ENCODE measurements around the gene SH2D4B.

SH2D4B gene

GRCh38 chr10:80649183-80649582, 111.5 kb downstream of the SH2D4B start:
- DNase-seq = peak; percentile 47

GRCh38 chr10:80655898-80656297, 118.2 kb downstream of the SH2D4B start:
- no peak for DNase-seq

DNA sequence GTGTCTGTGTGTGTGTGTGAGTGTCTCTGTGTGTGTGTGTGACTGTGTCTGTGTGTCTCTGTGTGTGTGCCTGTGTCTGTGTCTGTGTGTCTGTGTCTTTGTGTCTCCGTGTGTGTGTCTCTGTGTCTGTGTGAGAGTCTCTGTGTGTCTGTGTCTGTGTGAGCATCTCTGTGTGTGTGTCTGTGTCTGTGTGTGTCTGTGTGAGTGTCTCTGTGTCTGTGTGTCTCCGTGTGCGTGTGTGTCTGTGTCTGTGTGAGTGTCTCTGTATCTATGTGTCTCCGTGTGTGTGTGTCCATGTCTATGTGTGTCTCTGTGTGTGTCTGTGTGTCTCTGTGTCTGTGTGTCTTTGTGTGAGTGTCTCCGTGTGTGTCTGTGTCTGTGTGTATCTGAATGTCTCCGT, 120.4 kb downstream of the SH2D4B start:
- DNase-seq = no peak

- no peak for DNase-seq
Observed at GRCh38 chr10:80659289-80659688, 121.6 kb downstream of the SH2D4B start.

- DNase-seq = no peak
Observed at GRCh38 chr10:80660266-80660665, 122.6 kb downstream of the SH2D4B start.

GRCh38 chr10:80660736-80661135, 123.0 kb downstream of the SH2D4B start:
- DNase-seq = no peak

GRCh38 chr10:80661526-80661925, 123.8 kb downstream of the SH2D4B start:
- DNase-seq = no peak

GRCh38 chr10:80662429-80663261, 124.9 kb downstream of the SH2D4B start:
- peak; percentile 95 for DNase-seq

GRCh38 chr10:80664071-80664680, 126.5 kb downstream of the SH2D4B start:
- DNase-seq = peak; percentile 91

GRCh38 chr10:80669485-80669884, 131.8 kb downstream of the SH2D4B start:
- no peak for DNase-seq

DNA sequence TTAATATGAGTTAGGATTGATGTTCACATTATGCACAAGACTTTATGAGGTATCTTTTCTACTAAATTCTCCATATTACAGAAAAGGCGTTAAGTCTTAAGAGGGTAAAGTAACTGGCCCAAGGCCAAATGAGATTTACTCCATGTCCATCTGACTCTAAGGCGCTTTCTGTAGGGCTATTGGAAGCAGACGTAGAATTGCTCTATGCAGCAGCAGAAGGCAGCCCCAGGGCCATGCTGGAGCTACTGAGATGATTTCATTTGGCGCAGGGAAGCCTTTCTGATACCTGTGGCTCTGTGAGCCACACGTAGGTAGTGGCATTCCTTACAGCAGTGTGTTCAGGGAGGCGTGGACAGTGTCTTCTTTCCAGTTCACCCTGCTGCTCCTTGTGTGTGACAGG, 133.1 kb downstream of the SH2D4B start:
- DNase-seq = no peak

DNA sequence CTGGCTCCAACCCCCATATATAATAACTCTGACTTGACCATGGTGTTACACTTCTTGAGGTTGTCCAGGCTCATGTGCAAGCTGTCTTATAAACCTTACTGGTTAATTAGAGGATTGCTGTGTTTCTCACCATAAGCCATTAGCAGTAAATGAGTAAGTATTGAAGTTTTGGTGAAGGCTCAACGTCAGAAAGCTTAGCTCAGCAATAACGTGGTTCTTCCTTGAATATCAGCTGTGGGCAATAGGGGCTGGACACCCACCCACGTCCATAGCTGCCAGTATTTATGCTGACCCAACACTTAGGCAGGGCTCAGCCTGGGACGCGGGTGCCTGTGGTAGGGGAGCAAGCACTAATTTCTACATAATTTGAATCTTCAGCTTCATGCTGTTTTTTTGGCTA, 134.1 kb downstream of the SH2D4B start:
- no peak for DNase-seq

GRCh38 chr10:80672613-80673012, 134.9 kb downstream of the SH2D4B start:
- no peak for DNase-seq

- no peak for DNase-seq
Observed at GRCh38 chr10:80674809-80675208, 137.1 kb downstream of the SH2D4B start.

DNA sequence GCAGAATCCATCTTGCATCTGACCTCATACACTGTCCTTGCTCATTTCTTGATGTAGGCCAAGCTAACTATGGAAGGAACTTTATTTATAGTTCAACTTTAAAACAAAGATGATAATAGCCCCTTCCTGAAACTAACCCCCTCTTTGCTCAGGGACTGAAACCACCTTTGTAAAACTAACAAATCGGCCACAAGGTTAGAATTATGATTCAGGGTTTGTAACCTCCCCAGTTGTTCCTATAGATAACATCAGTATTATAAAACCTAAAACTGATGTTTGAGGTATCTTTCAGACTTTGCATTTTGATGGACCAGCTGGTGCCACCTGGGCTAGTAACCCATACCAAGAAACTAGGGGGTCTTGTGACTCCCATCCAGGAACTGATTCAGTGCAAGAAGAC, 143.4 kb downstream of the SH2D4B start:
- DNase-seq = no peak

DNA sequence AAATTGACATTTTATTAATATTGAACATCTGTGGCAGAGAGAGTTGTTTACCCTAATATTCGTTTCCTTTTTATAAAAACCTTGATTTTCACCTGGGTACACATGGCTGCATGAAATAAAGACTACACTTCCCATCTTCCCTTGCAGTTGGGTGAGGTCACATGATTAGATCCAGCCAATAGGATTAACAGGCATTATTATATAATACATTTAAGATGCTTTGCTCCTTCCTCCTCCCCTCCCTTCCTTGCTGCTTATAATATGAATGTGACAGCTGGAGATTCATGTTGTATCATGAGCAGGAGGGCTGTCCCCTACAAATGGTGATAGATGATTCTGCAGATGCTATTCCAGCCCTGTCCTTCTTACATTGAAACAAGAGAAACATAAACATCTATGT, 146.6 kb downstream of the SH2D4B start:
- DNase-seq = peak; percentile 80

GRCh38 chr10:80685355-80685754, 147.7 kb downstream of the SH2D4B start:
- no peak for DNase-seq

GRCh38 chr10:80686734-80687475, 149.2 kb downstream of the SH2D4B start:
- no peak for DNase-seq

GRCh38 chr10:80687476-80687789, 149.7 kb downstream of the SH2D4B start:
- no peak for DNase-seq

GRCh38 chr10:80690434-80690833, 152.7 kb downstream of the SH2D4B start:
- DNase-seq = no peak

GRCh38 chr10:80691441-80691840, 153.7 kb downstream of the SH2D4B start:
- DNase-seq = no peak

DNA sequence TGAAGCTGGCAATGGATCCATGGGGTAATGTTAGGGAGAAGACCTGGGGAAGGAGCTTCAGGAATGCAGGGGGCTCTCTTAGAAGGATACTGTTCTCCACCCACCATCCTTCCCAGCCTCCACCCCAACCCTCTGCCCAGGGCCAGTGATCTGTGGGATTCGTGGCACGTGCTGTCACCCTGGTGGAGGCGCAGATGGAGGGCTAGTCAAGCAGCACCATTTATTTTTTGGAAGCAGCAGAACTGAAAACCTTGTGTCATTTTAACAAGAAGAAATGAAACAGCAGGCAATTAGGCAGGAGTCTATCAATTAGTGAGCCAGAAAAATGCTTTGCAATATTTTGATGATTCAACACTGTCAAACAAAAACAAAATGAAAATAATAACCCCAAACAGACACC, 155.9 kb downstream of the SH2D4B start:
- DNase-seq = no peak

- no peak for DNase-seq
Observed at GRCh38 chr10:80694930-80695329, 157.2 kb downstream of the SH2D4B start.

Data from eye (tissue), 1 donor.